GM19025 (cell line): Measurements from ENCODE around the gene PTPRN2.
"Not testable (repeated sequence)": the region's sequence is repeated elsewhere in the genome, so short reads cannot be mapped to it uniquely, and the experiment has no call there.

ENCODE experiments used
- ATAC-seq: cut with Tn5 transposase; IDR thresholded peaks from one replicate; pipeline ENCODE4 v1.9.1; 2021; ENCODE audit warnings: mild to moderate bottlenecking, low read depth, moderate library complexity; ENCODE audit not compliant: unreplicated experiment

Gene PTPRN2

GRCh38 chr7:158409816-158410330 lies 177.8 kb downstream of the PTPRN2 start:
- ATAC-seq, result no peak

- ATAC-seq, result no peak
Observed at GRCh38 chr7:158409120-158409519, 178.5 kb downstream of the PTPRN2 start.

- no peak for ATAC-seq
Observed at GRCh38 chr7:158408318-158408920, 179.2 kb downstream of the PTPRN2 start.

GRCh38 chr7:158407581-158408317 lies 179.9 kb downstream of the PTPRN2 start:
- ATAC-seq, result no peak

- ATAC-seq, result no peak
Observed at GRCh38 chr7:158406801-158407200, 180.8 kb downstream of the PTPRN2 start.

- ATAC-seq, result no peak
Observed at GRCh38 chr7:158406364-158406763, 181.3 kb downstream of the PTPRN2 start.

GRCh38 chr7:158405771-158406170 lies 181.9 kb downstream of the PTPRN2 start:
- ATAC-seq, result not testable (repeated sequence)

GRCh38 chr7:158405324-158405723 lies 182.3 kb downstream of the PTPRN2 start:
- no peak for ATAC-seq

GRCh38 chr7:158404031-158404761 lies 183.4 kb downstream of the PTPRN2 start:
- no peak for ATAC-seq

GRCh38 chr7:158403013-158403821 lies 184.4 kb downstream of the PTPRN2 start:
- no peak for ATAC-seq

- ATAC-seq, result no peak
Observed at GRCh38 chr7:158402471-158402870, 185.2 kb downstream of the PTPRN2 start.

GRCh38 chr7:158401826-158402225 lies 185.8 kb downstream of the PTPRN2 start:
- no peak for ATAC-seq

- ATAC-seq, result no peak
Observed at GRCh38 chr7:158401295-158401694, 186.3 kb downstream of the PTPRN2 start.

GRCh38 chr7:158400601-158401225 lies 186.9 kb downstream of the PTPRN2 start:
- no peak for ATAC-seq

- ATAC-seq, result no peak
Observed at GRCh38 chr7:158399762-158400161, 187.9 kb downstream of the PTPRN2 start.

GRCh38 chr7:158398750-158399149 lies 188.9 kb downstream of the PTPRN2 start:
- ATAC-seq, result no peak

GRCh38 chr7:158397885-158398284 lies 189.7 kb downstream of the PTPRN2 start:
- ATAC-seq, result no peak

- no peak for ATAC-seq
Observed at GRCh38 chr7:158396982-158397862, 190.4 kb downstream of the PTPRN2 start.

GRCh38 chr7:158396301-158396905 lies 191.2 kb downstream of the PTPRN2 start:
- no peak for ATAC-seq
